NCI-H146 treated with DMSO at 0.1 percent for 48 hours (cell line): Measurements from ENCODE around the gene ACSL5.

ENCODE experiments used
- DNase-seq: peaks from one replicate; lab custom pipeline; 2025; ENCODE audit not compliant: unreplicated experiment; lab: John Stamatoyannopoulos, UW

Gene ACSL5

GRCh38 chr10:112373912-112374338 lies at the start of gene ACSL5:
Gene ACSL5 (plus strand): TSS chr10:112374116. CDS start chr10:112394947, 20,831 bp downstream.
- no peak for DNase-seq

- no peak for DNase-seq
These were observed 46.2 kb upstream of the ACSL5 start for GRCh38 chr10:112327678-112328077.

GRCh38 chr10:112330162-112330561 lies 43.8 kb upstream of the ACSL5 start:
- no peak for DNase-seq

- DNase-seq: no peak
These were observed 43.2 kb upstream of the ACSL5 start for GRCh38 chr10:112330607-112331160.

GRCh38 chr10:112332022-112332421 lies 41.9 kb upstream of the ACSL5 start:
- DNase-seq: no peak

- no peak for DNase-seq
These were observed 41.2 kb upstream of the ACSL5 start for GRCh38 chr10:112332509-112333228.

- no peak for DNase-seq
These were observed 40.5 kb upstream of the ACSL5 start for GRCh38 chr10:112333452-112333851.

GRCh38 chr10:112335111-112335867 lies 38.6 kb upstream of the ACSL5 start:
- DNase-seq: no peak

- DNase-seq: no peak
These were observed 38.0 kb upstream of the ACSL5 start for GRCh38 chr10:112335868-112336265.

GRCh38 chr10:112336556-112337201 lies 37.2 kb upstream of the ACSL5 start:
- DNase-seq: no peak

GRCh38 chr10:112338957-112339356 lies 35.0 kb upstream of the ACSL5 start:
- DNase-seq: no peak

GRCh38 chr10:112340601-112341000 lies 33.3 kb upstream of the ACSL5 start:
- no peak for DNase-seq

- no peak for DNase-seq
These were observed 30.7 kb upstream of the ACSL5 start for GRCh38 chr10:112343056-112343806.

GRCh38 chr10:112344261-112344660 lies 29.7 kb upstream of the ACSL5 start:
- no peak for DNase-seq

- DNase-seq: no peak
These were observed 28.7 kb upstream of the ACSL5 start for GRCh38 chr10:112345202-112345601.

GRCh38 chr10:112345743-112346142 lies 28.2 kb upstream of the ACSL5 start:
- no peak for DNase-seq

GRCh38 chr10:112346774-112347173 lies 27.1 kb upstream of the ACSL5 start:
- DNase-seq: no peak

- no peak for DNase-seq
These were observed 25.9 kb upstream of the ACSL5 start for GRCh38 chr10:112347709-112348671.

GRCh38 chr10:112348759-112349158 lies 25.2 kb upstream of the ACSL5 start:
- DNase-seq: no peak
